ENCODE results near the gene FAM13A. TPM values are rescaled to one million over a fixed set of nuclear protein-coding genes. Genes with fewer than 3 reads are reported as not detected.

Gene FAM13A
- total RNA-seq, 1 donor from 2014 or later, result 8.3 TPM

- intact Hi-C loops (cut with micrococcal nuclease), result no loop called here
These were observed 303.1 kb downstream of the FAM13A start for GRCh38 chr4:88753658-88754571.

- intact Hi-C loops (cut with micrococcal nuclease), result no loop called here
These were observed 304.2 kb downstream of the FAM13A start for GRCh38 chr4:88752754-88753153.

GRCh38 chr4:88752076-88752463, 304.9 kb downstream of the FAM13A start:
- intact Hi-C loops (cut with micrococcal nuclease), result no loop called here

GRCh38 chr4:88751258-88752075, 305.5 kb downstream of the FAM13A start:
- intact Hi-C loops (cut with micrococcal nuclease), result no loop called here

GRCh38 chr4:88750369-88750768, 306.6 kb downstream of the FAM13A start:
- intact Hi-C loops (cut with micrococcal nuclease), result no loop called here

- intact Hi-C loops (cut with micrococcal nuclease), result no loop called here
These were observed 309.6 kb downstream of the FAM13A start for GRCh38 chr4:88747351-88747750.

GRCh38 chr4:88746206-88746605, 310.8 kb downstream of the FAM13A start:
- intact Hi-C loops (cut with micrococcal nuclease), result no loop called here

- intact Hi-C loops (cut with micrococcal nuclease), result no loop called here
These were observed 311.3 kb downstream of the FAM13A start for GRCh38 chr4:88745581-88746163.

GRCh38 chr4:88745175-88745574, 311.8 kb downstream of the FAM13A start:
- intact Hi-C loops (cut with micrococcal nuclease), result no loop called here

GRCh38 chr4:88744609-88745008, 312.4 kb downstream of the FAM13A start:
- intact Hi-C loops (cut with micrococcal nuclease), result no loop called here

GRCh38 chr4:88743696-88744095, 313.3 kb downstream of the FAM13A start:
- intact Hi-C loops (cut with micrococcal nuclease), result no loop called here

- intact Hi-C loops (cut with micrococcal nuclease), result no loop called here
These were observed 314.4 kb downstream of the FAM13A start for GRCh38 chr4:88742561-88742960.

- intact Hi-C loops (cut with micrococcal nuclease), result no loop called here
These were observed 318.8 kb downstream of the FAM13A start for GRCh38 chr4:88738180-88738579.

GRCh38 chr4:88737307-88737941, 319.6 kb downstream of the FAM13A start:
- intact Hi-C loops (cut with micrococcal nuclease), result no loop called here

- intact Hi-C loops (cut with micrococcal nuclease), result no loop called here
These were observed 320.7 kb downstream of the FAM13A start for GRCh38 chr4:88736264-88736663.

- intact Hi-C loops (cut with micrococcal nuclease), result no loop called here
These were observed 321.4 kb downstream of the FAM13A start for GRCh38 chr4:88735564-88735963.

- intact Hi-C loops (cut with micrococcal nuclease), result no loop called here
These were observed 322.5 kb downstream of the FAM13A start for GRCh38 chr4:88734403-88734949.

- intact Hi-C loops (cut with micrococcal nuclease), result no loop called here
These were observed 324.1 kb downstream of the FAM13A start for GRCh38 chr4:88732714-88733368.

- intact Hi-C loops (cut with micrococcal nuclease), result no loop called here
These were observed 325.6 kb downstream of the FAM13A start for GRCh38 chr4:88731381-88731780.

- intact Hi-C loops (cut with micrococcal nuclease), result no loop called here
These were observed 326.2 kb downstream of the FAM13A start for GRCh38 chr4:88730811-88731210.
